ENCODE data around the gene NEDD9.

The NEDD9 gene

GRCh38 chr6:11218538-11219399 lies 13.7 kb downstream of the NEDD9 start:
- no peak for DNase-seq (ENCODE audit: low read depth in 3 of 3)

- no peak for DNase-seq (ENCODE audit: low read depth in 3 of 3)
Measured at GRCh38 chr6:11218102-11218442, 14.4 kb downstream of the NEDD9 start.

GRCh38 chr6:11217360-11218101 lies 14.9 kb downstream of the NEDD9 start:
- DNase-seq (ENCODE audit: low read depth in 3 of 3): no peak

- no peak for DNase-seq (ENCODE audit: low read depth in 3 of 3)
Measured at GRCh38 chr6:11215773-11216172, 16.7 kb downstream of the NEDD9 start.

GRCh38 chr6:11214901-11215300 lies 17.6 kb downstream of the NEDD9 start:
- DNase-seq (ENCODE audit: low read depth in 3 of 3): no peak

GRCh38 chr6:11214084-11214833 lies 18.2 kb downstream of the NEDD9 start:
- no peak for DNase-seq (ENCODE audit: low read depth in 3 of 3)

- DNase-seq (ENCODE audit: low read depth in 3 of 3): no peak
Measured at GRCh38 chr6:11213422-11214021, 18.9 kb downstream of the NEDD9 start.

- DNase-seq (ENCODE audit: low read depth in 3 of 3): no peak
Measured at GRCh38 chr6:11212664-11213063, 19.8 kb downstream of the NEDD9 start.

GRCh38 chr6:11211254-11211653 lies 21.2 kb downstream of the NEDD9 start:
- no peak for DNase-seq (ENCODE audit: low read depth in 3 of 3)

- no peak for DNase-seq (ENCODE audit: low read depth in 3 of 3)
Measured at GRCh38 chr6:11210386-11211138, 21.9 kb downstream of the NEDD9 start.

GRCh38 chr6:11209906-11210305 lies 22.6 kb downstream of the NEDD9 start:
- no peak for DNase-seq (ENCODE audit: low read depth in 3 of 3)

- DNase-seq (ENCODE audit: low read depth in 3 of 3): no peak
Measured at GRCh38 chr6:11209369-11209768, 23.1 kb downstream of the NEDD9 start.

- no peak for DNase-seq (ENCODE audit: low read depth in 3 of 3)
Measured at GRCh38 chr6:11208854-11209253, 23.6 kb downstream of the NEDD9 start.

- no peak for DNase-seq (ENCODE audit: low read depth in 3 of 3)
Measured at GRCh38 chr6:11208267-11208666, 24.2 kb downstream of the NEDD9 start.

GRCh38 chr6:11207199-11207968 lies 25.1 kb downstream of the NEDD9 start:
- DNase-seq (ENCODE audit: low read depth in 3 of 3): no peak

- no peak for DNase-seq (ENCODE audit: low read depth in 3 of 3)
Measured at GRCh38 chr6:11206576-11206975, 25.9 kb downstream of the NEDD9 start.

GRCh38 chr6:11204794-11205366 lies 27.6 kb downstream of the NEDD9 start:
- DNase-seq (ENCODE audit: low read depth in 3 of 3): no peak

GRCh38 chr6:11204005-11204399 lies 28.5 kb downstream of the NEDD9 start:
- no peak for DNase-seq (ENCODE audit: low read depth in 3 of 3)

GRCh38 chr6:11203306-11204004 lies 29.0 kb downstream of the NEDD9 start:
- DNase-seq (ENCODE audit: low read depth in 3 of 3): no peak

Data from stimulated activated CD4-positive, alpha-beta T cell treated with anti-CD3 and anti-CD28 coated beads, TNF-alpha, amount 100 ng/mL, for 4 hours (primary cell).